ENCODE measurements around the gene RDH13.

- TF ChIP-seq NFE2L1 (CRISPR knock-in tag; IDR thresholded peaks at IDR 0.05): no peak
- no peak for TF ChIP-seq MAX (CRISPR knock-in tag; IDR thresholded peaks at IDR 0.05)
- TF ChIP-seq ZNF138 (CRISPR knock-in tag; conservative IDR thresholded peaks at IDR 0.05): no peak
- no peak for TF ChIP-seq CTCF (IDR thresholded peaks at IDR 0.05)
- no peak for TF ChIP-seq E2F4 (CRISPR knock-in tag; IDR thresholded peaks at IDR 0.05; ENCODE audit: borderline replicate concordance, low read depth)
- no peak for TF ChIP-seq ZNF512 (CRISPR knock-in tag; IDR thresholded peaks at IDR 0.05; ENCODE audit: borderline replicate concordance)
- no peak for TF ChIP-seq USF2 (CRISPR knock-in tag; IDR thresholded peaks at IDR 0.05)
- no peak for TF ChIP-seq JUN (CRISPR knock-in tag; IDR thresholded peaks at IDR 0.05)
- no peak for TF ChIP-seq IRF2 (CRISPR knock-in tag; IDR thresholded peaks at IDR 0.05; ENCODE audit: borderline replicate concordance, low read depth)
- no peak for TF ChIP-seq ETV6 (CRISPR knock-in tag; IDR thresholded peaks at IDR 0.05)
- no peak for TF ChIP-seq ATF3 (CRISPR knock-in tag; conservative IDR thresholded peaks at IDR 0.05)
These were observed 25.1 kb upstream of the RDH13 start for GRCh38 chr19:55088021-55088451.
